SK-N-SH treated with all-trans-retinoic acid at 6 μM for 48 hours (cell line): Measurements from ENCODE around the gene VTI1A.

ENCODE experiments used
- ARNTL ChIP-seq: fragments of 450-650 bp; formaldehyde crosslinking; IDR thresholded peaks from 2 replicates; pipeline ENCODE4 v1.5.0; 2020; ENCODE audit warnings: low read depth, mild to moderate bottlenecking, moderate library complexity, borderline replicate concordance
- BACH2 ChIP-seq: fragments of 250-450 bp; sonication (Bioruptor Pico); IDR thresholded peaks from 2 replicates; pipeline ENCODE4 v1.9.0; 2021; ENCODE audit warnings: mild to moderate bottlenecking, borderline replicate concordance
- CSDC2 ChIP-seq: fragments of 250-450 bp; sonication (Bioruptor Pico); IDR thresholded peaks from 2 replicates; pipeline ENCODE4 v1.5.0; 2020; ENCODE audit warnings: mild to moderate bottlenecking, moderate library complexity
- GLIS3 ChIP-seq: fragments of 250-450 bp; sonication (Bioruptor Pico); IDR thresholded peaks from 2 replicates; pipeline ENCODE4 v1.5.0; 2020; ENCODE audit warnings: mild to moderate bottlenecking, moderate library complexity
- PATZ1 ChIP-seq: fragments of 250-450 bp; sonication (Bioruptor Pico); IDR thresholded peaks from 2 replicates; pipeline ENCODE4 v1.8.0; 2020; ENCODE audit warnings: mild to moderate bottlenecking, moderate library complexity, borderline replicate concordance
- POU6F1 ChIP-seq: fragments of 250-450 bp; sonication (Bioruptor Pico); IDR thresholded peaks from 2 replicates; pipeline ENCODE4 v1.8.0; 2021; ENCODE audit warnings: low read depth, mild to moderate bottlenecking, moderate library complexity, borderline replicate concordance
- RARB ChIP-seq: fragments of 250-450 bp; sonication (Bioruptor Pico); IDR thresholded peaks from 2 replicates; pipeline ENCODE4 v1.8.0; 2021; ENCODE audit warnings: mild to moderate bottlenecking, moderate library complexity
- TCF4 ChIP-seq: fragments of 250-450 bp; sonication (Bioruptor Pico); IDR thresholded peaks from 2 replicates; pipeline ENCODE4 v1.8.0; 2021; ENCODE audit warnings: mild to moderate bottlenecking, moderate library complexity, borderline replicate concordance
- TSHZ2 ChIP-seq: fragments of 250-450 bp; sonication (Bioruptor Pico); IDR thresholded peaks from 2 replicates; pipeline ENCODE4 v1.5.0; 2020; ENCODE audit warnings: mild to moderate bottlenecking, moderate library complexity
- ZFP3 ChIP-seq: fragments of 250-450 bp; sonication (Bioruptor Pico); IDR thresholded peaks from 2 replicates; pipeline ENCODE4 v1.5.0; 2020; ENCODE audit warnings: mild to moderate bottlenecking, moderate library complexity
- ZNF565 ChIP-seq: fragments of 450-650 bp; formaldehyde crosslinking; conservative IDR thresholded peaks from 2 replicates; pipeline ENCODE4 v1.5.0; 2020; ENCODE audit warnings: low read depth, mild to moderate bottlenecking, moderate library complexity

GRCh38 chr10:112793202-112793921 lies 346.3 kb downstream of the VTI1A start:
- TF ChIP-seq TSHZ2 (CRISPR knock-in tag): no peak
- no peak for TF ChIP-seq GLIS3 (CRISPR knock-in tag)
- TF ChIP-seq POU6F1 (CRISPR knock-in tag): no peak
- no peak for TF ChIP-seq PATZ1 (CRISPR knock-in tag)
- no peak for TF ChIP-seq CSDC2 (CRISPR knock-in tag)
- TF ChIP-seq RARB: no peak
- no peak for TF ChIP-seq ARNTL (CRISPR knock-in tag)
- no peak for TF ChIP-seq ZNF565 (CRISPR knock-in tag)
- TF ChIP-seq BACH2 (CRISPR knock-in tag): no peak
- TF ChIP-seq ZFP3 (CRISPR knock-in tag): no peak
- 0 out of 2 replicates have a peak, but pooled peaks have one; percentile 34 for TF ChIP-seq TCF4 (CRISPR knock-in tag)
